Measurements from ENCODE around the gene CHMP3. TPM values are rescaled to one million over a fixed set of nuclear protein-coding genes. Genes with fewer than 3 reads are reported as not detected.
"Not testable (repeated sequence)": the region's sequence is repeated elsewhere in the genome, so short reads cannot be mapped to it uniquely, and the experiment has no call there.

The CHMP3 gene
- total RNA-seq, 2 donors from 2014 or later = 41.9 to 45.1 TPM

DNA sequence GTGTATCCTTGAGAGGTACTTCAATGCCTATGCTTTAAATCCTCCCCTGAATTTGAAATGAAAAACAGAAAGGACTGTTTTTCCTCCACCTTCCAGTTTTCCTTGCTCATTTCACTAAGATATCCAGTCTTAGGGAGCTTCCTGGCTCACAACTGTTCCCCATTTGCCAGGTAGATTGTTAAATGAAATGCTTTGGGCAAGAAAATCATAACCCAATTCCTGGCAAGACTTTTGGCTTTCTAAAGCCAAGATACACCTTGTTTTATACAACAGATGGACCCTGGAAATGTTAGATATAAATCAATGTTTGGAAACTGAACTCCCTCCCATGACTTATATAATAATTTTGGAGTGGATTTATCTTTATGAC lies 3.6 kb upstream of the CHMP3 start:
- H3K4me1 Mint-ChIP-seq (ENCODE audit: low read depth in 2 of 2) = peaks cover 10 to 18% of the 10 kb centered on the region in 2 donors
- no peak overlapping the region for H3K27ac Mint-ChIP-seq
- ATAC-seq (no peak), DNase-seq (ENCODE audit: low spot score) (no peak)
- H3K4me3 Mint-ChIP-seq = no peak overlapping the region
- peaks cover 18 to 19% of the 10 kb centered on the region in 2 donors for H3K27me3 Mint-ChIP-seq
- H3K36me3 Mint-ChIP-seq = no peaks in the 10 kb centered on the region
- H3K9me3 Mint-ChIP-seq = no peaks in the 10 kb centered on the region

DNA sequence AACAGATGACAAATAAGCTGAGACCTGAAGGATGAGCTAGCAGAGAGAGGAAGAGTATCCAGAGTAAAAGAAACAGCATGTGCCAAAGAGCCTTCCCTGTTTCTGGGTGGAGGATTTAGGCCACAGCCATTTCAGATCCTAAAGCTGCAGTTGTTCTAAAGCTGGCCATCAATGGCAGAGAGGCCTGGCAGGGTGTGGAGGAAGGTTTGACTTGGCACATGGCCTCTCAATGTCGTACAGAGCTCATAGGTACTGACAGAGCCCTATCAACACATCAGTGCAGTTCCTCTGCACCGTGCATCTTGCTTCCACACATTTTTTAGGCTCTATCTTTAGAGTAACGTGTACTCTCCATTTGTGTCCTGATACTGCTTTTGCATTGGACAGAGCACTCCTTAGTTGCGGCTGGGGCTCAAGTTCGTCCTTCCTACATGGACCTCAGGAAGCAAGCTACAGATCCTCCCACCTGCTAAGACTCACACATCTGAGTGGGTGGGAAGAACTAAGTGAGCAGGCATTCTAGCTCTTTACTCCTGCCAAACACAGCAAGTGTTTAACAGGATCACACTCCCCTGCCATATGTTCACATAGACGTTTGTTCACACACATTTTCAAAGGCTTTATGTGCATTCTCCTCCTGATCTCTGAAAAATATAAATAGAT lies 3.0 kb upstream of the CHMP3 start:
- Mint-ChIP-seq H3K4me1 (ENCODE audit: low read depth in 2 of 2) (peaks cover 15 to 23% of the 10 kb centered on the region in 2 donors), H3K27ac (no peak overlapping the region), H3K27me3 (peaks cover 18 to 19% of the 10 kb centered on the region in 2 donors), H3K4me3 (no peak overlapping the region), H3K9me3 (no peaks in the 10 kb centered on the region), H3K36me3 (no peaks in the 10 kb centered on the region)
- DNase-seq (ENCODE audit: low spot score) = no peak
- ATAC-seq = no peak

DNA sequence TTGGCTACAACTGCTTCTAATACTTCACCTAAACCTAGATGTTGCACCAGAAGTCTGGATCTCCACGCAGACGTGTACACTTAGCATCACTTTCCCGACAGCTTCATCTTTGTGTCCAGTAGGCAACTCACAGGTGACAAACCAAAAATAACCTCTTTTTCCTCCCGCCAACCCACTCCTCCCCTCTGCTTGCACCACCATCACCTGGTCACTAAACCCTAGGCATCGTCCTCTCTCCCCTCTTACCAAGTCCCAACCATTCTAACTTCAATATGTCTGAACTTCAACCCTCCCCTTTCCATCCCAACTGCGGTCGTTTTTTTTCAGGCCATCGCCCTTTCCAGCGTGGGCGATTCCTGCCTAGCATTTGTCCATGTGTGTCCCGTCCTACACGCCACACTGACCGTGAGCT lies 413 bp upstream of the CHMP3 start:
- peak overlapping the region; percentile 86 for H3K4me3 Mint-ChIP-seq
- peaks cover 25% of the 10 kb centered on the region in 2 donors for H3K4me1 Mint-ChIP-seq (ENCODE audit: low read depth in 2 of 2)
- H3K36me3 Mint-ChIP-seq = no peaks in the 10 kb centered on the region
- no peaks in the 10 kb centered on the region for H3K9me3 Mint-ChIP-seq
- peaks cover 0 to 9% of the 10 kb centered on the region in 2 donors for H3K27me3 Mint-ChIP-seq
- no peak for DNase-seq (ENCODE audit: low spot score)
- ATAC-seq = no peak
- H3K27ac Mint-ChIP-seq = peak overlapping the region; percentile 98

DNA sequence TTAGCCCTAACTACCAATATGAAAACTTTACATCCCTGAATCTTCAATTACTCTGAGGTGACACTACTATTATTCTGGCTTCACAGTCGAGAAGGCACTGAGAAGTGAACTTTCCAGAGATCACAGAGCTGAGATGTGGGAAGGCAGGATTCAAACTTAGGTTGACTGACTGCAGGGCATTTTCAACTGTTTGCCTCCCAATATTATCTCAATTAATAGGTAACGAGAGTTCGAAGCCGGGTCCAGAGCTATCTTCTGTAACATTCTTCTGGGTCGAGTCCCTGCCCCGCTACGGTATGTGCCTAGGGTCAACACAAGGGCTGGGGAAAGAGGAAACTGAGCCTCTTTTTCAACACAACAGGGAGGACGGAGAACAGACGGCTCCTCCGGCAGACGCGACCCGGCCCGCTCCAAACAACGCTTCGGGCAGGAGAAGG lies 740 bp downstream of the CHMP3 start:
- H3K4me1 Mint-ChIP-seq (ENCODE audit: low read depth in 2 of 2) = peaks cover 25% of the 10 kb centered on the region in 2 donors
- H3K9me3 Mint-ChIP-seq = no peaks in the 10 kb centered on the region

DNA sequence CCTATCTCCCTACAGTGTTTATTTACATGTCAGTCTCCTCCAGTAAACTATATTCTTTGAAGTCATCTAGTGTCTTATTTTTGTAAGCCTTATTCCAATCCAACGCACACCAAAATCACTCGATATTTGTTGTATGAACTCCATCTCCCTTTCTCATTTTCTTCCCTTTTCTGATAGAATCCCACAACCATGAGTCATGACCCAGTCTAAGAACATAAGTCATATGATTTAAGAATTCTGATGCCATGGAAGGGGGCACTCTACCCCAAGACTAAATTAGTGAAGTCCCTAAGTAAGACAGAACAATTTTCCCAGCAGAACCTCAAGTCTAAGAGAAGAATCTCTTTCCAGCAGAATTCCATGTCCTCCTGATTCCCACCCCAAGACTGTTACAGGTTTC lies 5.4 kb downstream of the CHMP3 start:
- no peaks in the 10 kb centered on the region for H3K9me3 Mint-ChIP-seq
- H3K4me1 Mint-ChIP-seq (ENCODE audit: low read depth in 2 of 2) = peaks cover 17 to 21% of the 10 kb centered on the region in 2 donors
- ATAC-seq (no peak), DNase-seq (ENCODE audit: low spot score) (no peak)
- no peaks in the 10 kb centered on the region for H3K36me3 Mint-ChIP-seq
- H3K27ac Mint-ChIP-seq = no peak overlapping the region
- no peaks in the 10 kb centered on the region for H3K27me3 Mint-ChIP-seq
- H3K4me3 Mint-ChIP-seq = no peak overlapping the region

More for the DNA sequence above, 740 bp downstream of the CHMP3 start:
- Mint-ChIP-seq H3K27me3 (peaks cover 0 to 9% of the 10 kb centered on the region in 2 donors), H3K4me3 (peak overlapping the region; percentile 86), H3K27ac (peak overlapping the region; percentile 98), H3K36me3 (no peaks in the 10 kb centered on the region)
- DNase-seq (ENCODE audit: low spot score) (no peak), ATAC-seq (no peak)

DNA sequence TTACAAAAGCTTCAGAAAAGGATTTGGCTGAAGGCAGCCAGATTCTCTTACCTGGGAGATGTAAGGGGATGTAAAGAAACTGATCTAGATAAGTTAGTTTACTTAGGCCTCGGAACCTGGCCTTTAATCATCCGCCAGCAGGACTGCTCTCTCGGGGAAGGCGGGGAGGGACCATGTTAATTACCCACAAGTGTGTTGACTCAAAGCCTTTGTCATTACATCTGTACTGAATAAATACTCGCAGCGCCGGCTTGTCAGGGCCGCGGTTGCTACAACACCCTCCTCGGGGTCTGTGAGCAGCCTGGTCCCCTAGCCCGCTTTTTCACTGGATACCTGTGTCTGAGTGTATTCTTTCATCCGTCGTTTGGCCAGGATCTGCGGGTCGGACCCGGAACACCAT lies 6.7 kb downstream of the CHMP3 start:
- no peak overlapping the region for H3K4me3 Mint-ChIP-seq
- H3K4me1 Mint-ChIP-seq (ENCODE audit: low read depth in 2 of 2) = peaks cover 11 to 25% of the 10 kb centered on the region in 2 donors
- H3K36me3 Mint-ChIP-seq = no peaks in the 10 kb centered on the region
- no peak overlapping the region for H3K27ac Mint-ChIP-seq
- H3K27me3 Mint-ChIP-seq = no peaks in the 10 kb centered on the region
- ATAC-seq (no peak), DNase-seq (ENCODE audit: low spot score) (no peak)
- H3K9me3 Mint-ChIP-seq = no peaks in the 10 kb centered on the region

DNA sequence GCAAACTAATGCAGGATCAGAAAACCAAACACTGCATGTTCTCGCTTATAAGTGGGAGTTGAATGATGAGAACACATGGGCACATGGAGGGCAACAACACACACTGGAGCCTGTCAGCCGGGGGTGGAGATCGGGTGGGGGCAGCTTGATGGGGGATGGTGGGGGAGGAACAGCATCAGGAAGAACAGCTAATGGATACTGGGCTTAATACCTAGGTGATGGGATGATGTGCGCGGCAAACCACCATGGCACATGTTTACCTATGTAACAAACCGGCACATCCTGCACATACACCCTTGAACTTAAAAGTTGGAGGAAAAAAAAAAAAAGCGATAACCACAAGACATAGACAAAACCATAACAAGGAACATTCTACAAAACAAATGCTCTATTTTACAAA lies 10.4 kb downstream of the CHMP3 start:
- Mint-ChIP-seq H3K9me3 (no peaks in the 10 kb centered on the region), H3K4me1 (ENCODE audit: low read depth in 2 of 2) (peaks cover 7 to 13% of the 10 kb centered on the region in 2 donors), H3K4me3 (no peak overlapping the region), H3K27me3 (no peaks in the 10 kb centered on the region), H3K27ac (peak overlapping the region in 1 of 2 donors; percentile 13), H3K36me3 (peaks cover 3% of the 10 kb centered on the region)
- DNase-seq (ENCODE audit: low spot score) (no peak), ATAC-seq (no peak)

DNA sequence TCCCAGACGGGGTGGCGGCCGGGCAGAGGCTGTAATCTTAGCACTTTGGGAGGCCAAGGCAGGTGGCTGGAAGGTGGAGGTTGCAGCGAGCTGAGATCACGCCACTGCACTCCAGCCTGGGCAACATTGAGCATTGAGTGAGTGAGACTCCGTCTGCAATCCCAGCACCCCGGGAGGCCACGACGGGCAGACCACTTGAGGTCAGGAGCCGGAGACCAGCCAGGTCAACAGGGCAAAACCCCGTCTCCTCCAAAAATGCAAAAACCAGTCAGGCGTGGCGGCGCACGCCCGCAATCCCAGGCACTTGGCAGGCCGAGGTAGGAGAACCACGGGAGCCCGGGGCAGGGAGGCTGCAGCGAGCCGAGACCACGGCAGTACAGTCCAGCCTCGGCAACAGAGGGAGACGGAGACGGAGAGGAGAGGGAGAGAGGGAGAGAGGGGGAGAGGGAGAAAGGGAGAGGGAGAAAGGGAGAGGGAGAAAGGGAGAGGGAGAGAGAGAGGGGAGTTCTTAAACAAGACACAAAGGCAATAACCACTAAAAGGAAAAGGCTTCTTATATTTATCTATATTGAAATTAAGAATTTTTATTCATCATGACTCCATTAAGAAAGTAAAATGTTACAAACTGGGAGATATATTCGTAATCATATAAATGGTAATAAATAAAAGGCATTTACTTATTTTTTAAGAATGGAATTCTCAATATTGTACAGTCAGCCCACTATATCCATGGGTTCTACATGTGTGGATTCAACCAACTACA lies 13.1 kb downstream of the CHMP3 start:
- not testable (repeated sequence) for H3K27ac Mint-ChIP-seq; ATAC-seq; H3K9me3 Mint-ChIP-seq; H3K27me3 Mint-ChIP-seq; DNase-seq (ENCODE audit: low spot score); H3K4me3 Mint-ChIP-seq
- H3K4me1 Mint-ChIP-seq (ENCODE audit: low read depth in 2 of 2) = peaks cover 7 to 16% of the 10 kb centered on the region in 2 donors
- H3K36me3 Mint-ChIP-seq = peaks cover 11% of the 10 kb centered on the region

DNA sequence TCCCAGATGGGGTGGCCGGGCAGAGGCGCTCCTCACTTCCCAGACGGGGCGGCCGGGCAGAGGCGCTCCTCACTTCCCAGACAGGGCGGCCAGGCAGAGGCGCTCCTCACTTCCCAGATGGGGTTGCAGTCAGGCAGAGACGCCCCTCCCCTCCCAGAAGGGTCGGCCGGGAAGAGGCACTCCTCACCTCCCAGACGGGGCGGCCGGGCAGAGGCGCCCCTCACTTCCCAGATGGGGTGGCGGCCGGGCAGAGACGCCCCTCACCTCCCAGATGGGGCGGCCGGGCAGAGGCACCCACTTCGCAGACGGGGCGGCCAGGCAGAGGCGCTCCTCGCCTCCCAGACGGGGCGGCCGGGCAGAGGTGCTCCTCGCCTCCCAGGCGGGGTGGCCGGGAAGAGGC lies 13.8 kb downstream of the CHMP3 start:
- not testable (repeated sequence) for ATAC-seq; H3K9me3 Mint-ChIP-seq; H3K4me3 Mint-ChIP-seq; H3K27me3 Mint-ChIP-seq; DNase-seq (ENCODE audit: low spot score); H3K27ac Mint-ChIP-seq
- peaks cover 7 to 16% of the 10 kb centered on the region in 2 donors for H3K4me1 Mint-ChIP-seq (ENCODE audit: low read depth in 2 of 2)
- peaks cover 11% of the 10 kb centered on the region for H3K36me3 Mint-ChIP-seq

DNA sequence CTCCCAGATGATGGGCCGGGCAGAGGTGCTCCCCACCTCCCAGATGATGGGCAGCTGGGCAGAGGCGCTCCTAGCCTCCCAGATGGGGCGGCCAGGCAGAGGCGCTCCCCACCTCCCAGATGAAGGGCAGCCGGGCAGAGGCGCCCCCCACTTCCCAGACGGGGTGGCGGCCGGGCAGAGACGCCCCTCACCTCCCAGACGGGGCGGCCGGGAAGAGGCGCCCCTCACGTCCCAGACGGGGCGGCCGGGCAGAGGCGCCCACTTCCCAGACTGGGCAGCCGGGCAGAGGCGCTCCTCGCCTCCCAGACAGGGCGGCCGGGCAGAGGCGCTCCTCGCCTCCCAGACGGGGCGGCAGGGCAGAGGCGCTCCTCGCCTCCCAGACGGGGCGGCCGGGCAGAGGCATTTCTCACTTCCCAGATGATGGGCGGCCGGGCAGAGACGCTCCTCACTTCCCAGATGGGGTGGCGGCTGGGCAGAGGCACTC lies 14.3 kb downstream of the CHMP3 start:
- not testable (repeated sequence) for H3K4me3 Mint-ChIP-seq; ATAC-seq; H3K27me3 Mint-ChIP-seq; DNase-seq (ENCODE audit: low spot score); H3K9me3 Mint-ChIP-seq; H3K27ac Mint-ChIP-seq
- H3K4me1 Mint-ChIP-seq (ENCODE audit: low read depth in 2 of 2) = peaks cover 9 to 16% of the 10 kb centered on the region in 2 donors
- peaks cover 11% of the 10 kb centered on the region for H3K36me3 Mint-ChIP-seq

DNA sequence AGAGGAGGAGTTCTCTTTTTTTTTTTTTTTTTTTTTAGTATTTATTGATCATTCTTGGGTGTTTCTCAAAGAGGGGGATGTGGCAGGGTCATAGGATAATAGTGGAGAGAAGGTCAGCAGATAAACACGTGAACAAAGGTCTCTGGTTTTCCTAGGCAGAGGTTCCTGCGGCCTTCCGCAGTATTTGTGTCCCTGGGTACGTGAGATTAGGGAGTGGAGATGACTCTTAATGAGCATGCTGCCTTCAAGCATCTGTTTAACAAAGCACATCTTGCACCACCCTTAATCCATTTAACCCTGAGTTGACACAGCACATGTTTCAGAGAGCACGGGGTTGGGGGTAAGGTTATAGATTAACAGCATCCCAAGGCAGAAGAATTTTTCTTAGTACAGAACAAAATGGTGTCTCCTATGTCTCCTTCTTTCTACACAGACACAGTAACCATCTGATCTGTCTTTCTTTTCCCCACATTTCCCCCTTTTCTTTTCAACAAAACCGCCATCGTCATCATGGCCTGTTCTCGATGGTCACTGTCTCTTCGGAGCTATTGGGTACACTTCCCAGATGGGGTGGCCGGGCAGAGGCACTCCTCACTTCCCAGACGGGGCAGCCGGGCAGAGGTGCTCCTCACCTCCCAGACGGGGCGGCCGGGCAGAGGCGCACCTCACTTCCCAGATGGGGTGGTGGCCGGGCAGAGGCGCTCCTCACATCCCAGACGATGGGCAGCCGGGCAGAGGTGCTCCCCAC lies 14.9 kb downstream of the CHMP3 start:
- Mint-ChIP-seq H3K4me1 (ENCODE audit: low read depth in 2 of 2) (peaks cover 15 to 22% of the 10 kb centered on the region in 2 donors), H3K36me3 (peaks cover 11% of the 10 kb centered on the region)
- H3K9me3 Mint-ChIP-seq; ATAC-seq; DNase-seq (ENCODE audit: low spot score); H3K27ac Mint-ChIP-seq; H3K4me3 Mint-ChIP-seq; H3K27me3 Mint-ChIP-seq: not testable (repeated sequence)

DNA sequence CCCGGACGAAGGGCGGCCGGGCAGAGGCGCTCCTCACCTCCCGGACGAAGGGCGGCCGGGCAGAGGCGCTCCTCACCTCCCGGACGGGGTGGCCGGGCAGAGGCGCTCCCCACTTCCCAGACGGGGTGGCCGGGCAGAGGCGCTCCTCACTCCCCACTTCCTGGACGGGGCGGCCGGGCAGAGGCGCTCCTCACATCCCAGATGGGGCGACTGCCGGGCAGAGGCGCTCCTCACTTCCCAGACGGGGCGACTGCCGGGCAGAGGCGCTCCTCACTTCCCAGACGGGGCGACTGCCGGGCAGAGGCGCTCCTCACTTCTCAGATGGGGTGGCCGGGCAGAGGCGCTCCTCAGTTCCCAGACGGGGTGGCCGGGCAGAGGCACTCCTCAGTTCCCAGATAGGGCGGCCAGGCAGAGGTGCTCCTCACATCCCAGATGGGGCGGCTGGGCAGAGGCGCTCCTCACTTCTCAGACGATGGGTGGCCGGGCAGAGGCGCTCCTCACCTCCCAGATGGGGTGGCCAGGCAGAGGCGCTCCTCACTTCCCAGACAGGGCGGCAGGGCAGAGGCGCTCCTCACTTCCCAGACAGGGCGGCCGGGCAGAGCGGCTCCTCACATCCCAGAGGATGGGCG lies 17.8 kb downstream of the CHMP3 start:
- not testable (repeated sequence) for H3K27me3 Mint-ChIP-seq; ATAC-seq; H3K27ac Mint-ChIP-seq; H3K4me3 Mint-ChIP-seq; DNase-seq (ENCODE audit: low spot score); H3K4me1 Mint-ChIP-seq (ENCODE audit: low read depth in 2 of 2); H3K9me3 Mint-ChIP-seq
- H3K36me3 Mint-ChIP-seq = peaks cover 15% of the 10 kb centered on the region

DNA sequence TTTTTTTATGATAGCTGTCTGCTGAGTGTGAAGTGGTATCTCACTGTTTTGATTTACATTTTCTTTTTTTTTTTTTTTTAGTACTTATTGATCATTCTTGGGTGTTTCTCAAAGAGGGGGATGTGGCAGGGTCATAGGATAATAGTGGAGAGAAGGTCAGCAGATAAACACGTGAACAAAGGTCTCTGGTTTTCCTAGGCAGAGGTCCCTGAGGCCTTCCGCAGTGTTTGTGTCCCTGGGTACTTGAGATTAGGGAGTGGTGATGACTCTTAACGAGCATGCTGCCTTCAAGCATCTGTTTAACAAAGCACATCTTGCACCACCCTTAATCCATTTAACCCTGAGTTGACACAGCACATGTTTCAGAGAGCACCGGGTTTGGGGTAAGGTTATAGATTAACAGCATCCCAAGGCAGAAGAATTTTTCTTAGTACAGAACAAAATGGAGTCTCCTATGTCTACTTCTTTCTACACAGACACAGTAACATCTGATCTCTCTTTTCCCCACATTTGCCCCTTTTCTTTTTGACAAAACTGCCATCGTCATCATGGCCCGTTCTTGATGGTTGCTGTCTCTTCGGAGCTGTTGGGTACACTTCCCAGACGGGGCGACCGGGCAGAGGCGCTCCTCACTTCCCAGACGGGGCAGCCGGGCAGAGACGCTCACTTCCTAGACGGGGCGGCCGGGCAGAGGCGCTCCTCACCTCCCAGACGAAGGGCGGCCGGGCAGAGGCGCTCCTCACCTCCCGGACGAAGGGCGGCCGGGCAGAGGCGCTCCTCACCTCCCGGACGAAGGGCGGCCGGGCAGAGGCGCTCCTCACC lies 18.8 kb downstream of the CHMP3 start:
- H3K36me3 Mint-ChIP-seq = peaks cover 15% of the 10 kb centered on the region
- H3K9me3 Mint-ChIP-seq; ATAC-seq; H3K4me3 Mint-ChIP-seq; H3K27me3 Mint-ChIP-seq; DNase-seq (ENCODE audit: low spot score); H3K27ac Mint-ChIP-seq; H3K4me1 Mint-ChIP-seq (ENCODE audit: low read depth in 2 of 2): not testable (repeated sequence)

Measured in natural killer cell treated with Interleukin-12 subunit alpha and Interleukin-12 subunit beta and Interleukin-15 and Interleukin-18, amount 100 ng/mL, for 72 hours (primary cell).